ENCODE data around the gene FKBP14.
A peak's percentile ranks its signal among the peaks of the same experiment; 100 is the strongest.

FKBP14 gene

GRCh38 chr7:30027740-30028215 lies 1.3 kb upstream of the FKBP14 start:
- TF ChIP-seq CTCF (IDR thresholded peaks at IDR 0.05; ENCODE audit: low read length, missing control alignments) = no peak
- DNase-seq (ENCODE audit: low read depth) = no peak
- H3K4me3 ChIP-seq (replicated peaks; ENCODE audit: low read depth, low read length) = peak overlapping the region; percentile 86

GRCh38 chr7:30027065-30027456 lies 559 bp upstream of the FKBP14 start:
- H3K4me3 ChIP-seq (replicated peaks; ENCODE audit: low read depth, low read length) = peak overlapping the region; percentile 86
- DNase-seq (ENCODE audit: low read depth) = peak; percentile 48
- no peak for TF ChIP-seq CTCF (IDR thresholded peaks at IDR 0.05; ENCODE audit: low read length, missing control alignments)

- no peak overlapping the region for H3K4me3 ChIP-seq (replicated peaks; ENCODE audit: low read depth, low read length)
- no peak for TF ChIP-seq CTCF (IDR thresholded peaks at IDR 0.05; ENCODE audit: low read length, missing control alignments)
- no peak for DNase-seq (ENCODE audit: low read depth)
These were observed 3.0 kb downstream of the FKBP14 start for GRCh38 chr7:30023524-30023923.

- no peak for DNase-seq (ENCODE audit: low read depth)
- no peak for TF ChIP-seq CTCF (IDR thresholded peaks at IDR 0.05; ENCODE audit: low read length, missing control alignments)
- no peak overlapping the region for H3K4me3 ChIP-seq (replicated peaks; ENCODE audit: low read depth, low read length)
These were observed 3.5 kb downstream of the FKBP14 start for GRCh38 chr7:30022991-30023390.

GRCh38 chr7:30020535-30020934 lies 6.0 kb downstream of the FKBP14 start:
- no peak for TF ChIP-seq CTCF (IDR thresholded peaks at IDR 0.05; ENCODE audit: low read length, missing control alignments)
- no peak for DNase-seq (ENCODE audit: low read depth)
- no peak overlapping the region for H3K4me3 ChIP-seq (replicated peaks; ENCODE audit: low read depth, low read length)

GRCh38 chr7:30019960-30020359 lies 6.5 kb downstream of the FKBP14 start:
- no peak overlapping the region for H3K4me3 ChIP-seq (replicated peaks; ENCODE audit: low read depth, low read length)
- no peak for TF ChIP-seq CTCF (IDR thresholded peaks at IDR 0.05; ENCODE audit: low read length, missing control alignments)
- DNase-seq (ENCODE audit: low read depth) = peak; percentile 20

GRCh38 chr7:30019387-30019786 lies 7.1 kb downstream of the FKBP14 start:
- TF ChIP-seq CTCF (IDR thresholded peaks at IDR 0.05; ENCODE audit: low read length, missing control alignments) = peak; percentile 17
- no peak for DNase-seq (ENCODE audit: low read depth)

More at GRCh38 chr7:30019387-30019786, 7.1 kb downstream of the FKBP14 start:
- no peak overlapping the region for H3K4me3 ChIP-seq (replicated peaks; ENCODE audit: low read depth, low read length)

Measured in fibroblast of pulmonary artery (primary cell).